Fibroblast of upper back skin (primary cell): Measurements from ENCODE around the gene SGMS2.
A peak's percentile ranks its signal among the peaks of the same experiment; 100 is the strongest.
"Not testable (repeated sequence)": the region's sequence is repeated elsewhere in the genome, so short reads cannot be mapped to it uniquely, and the experiment has no call there.

Experiments used
- DNase-seq: peaks from one replicate; pipeline ENCODE4 v3.0.0-alpha.2; 2013

Gene SGMS2

DNA sequence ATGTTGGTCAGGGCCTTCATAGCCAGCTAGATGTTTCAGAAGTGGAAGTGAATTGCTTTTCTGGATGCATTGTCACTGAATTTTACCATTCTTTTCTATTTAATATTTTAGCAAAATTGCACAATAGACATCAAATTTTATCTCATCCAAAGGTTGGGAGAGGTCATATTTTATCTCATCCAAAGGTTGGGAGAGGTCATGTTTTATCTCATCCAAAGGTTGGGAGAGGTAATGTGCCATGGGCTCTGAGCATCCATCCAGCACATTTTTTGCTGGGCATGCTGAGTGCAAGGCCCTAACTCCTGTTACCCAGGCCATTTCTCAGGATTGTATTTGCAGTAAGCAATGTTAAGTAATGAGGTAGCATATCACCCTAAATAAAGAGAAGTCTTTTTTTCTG, 91.9 kb downstream of the SGMS2 start:
- DNase-seq: no peak

DNA sequence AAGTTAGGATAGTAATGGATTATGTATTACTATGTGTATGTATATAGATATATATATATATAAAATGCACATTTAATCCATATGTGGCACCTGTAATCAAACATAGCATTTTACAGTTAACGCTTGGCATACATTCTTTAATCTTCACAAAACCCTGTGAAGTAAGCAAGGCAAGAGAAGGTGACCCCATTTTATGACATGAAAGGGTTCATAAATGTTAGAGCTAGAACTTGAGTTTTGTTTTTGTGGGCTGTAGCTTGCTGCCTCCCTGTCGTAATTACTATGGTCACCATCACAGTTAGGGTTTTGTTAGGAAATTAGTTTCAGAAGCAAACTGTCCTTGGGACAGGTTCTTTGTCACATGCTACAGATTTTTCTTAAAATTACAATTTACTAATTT, 92.8 kb downstream of the SGMS2 start:
- no peak for DNase-seq

DNA sequence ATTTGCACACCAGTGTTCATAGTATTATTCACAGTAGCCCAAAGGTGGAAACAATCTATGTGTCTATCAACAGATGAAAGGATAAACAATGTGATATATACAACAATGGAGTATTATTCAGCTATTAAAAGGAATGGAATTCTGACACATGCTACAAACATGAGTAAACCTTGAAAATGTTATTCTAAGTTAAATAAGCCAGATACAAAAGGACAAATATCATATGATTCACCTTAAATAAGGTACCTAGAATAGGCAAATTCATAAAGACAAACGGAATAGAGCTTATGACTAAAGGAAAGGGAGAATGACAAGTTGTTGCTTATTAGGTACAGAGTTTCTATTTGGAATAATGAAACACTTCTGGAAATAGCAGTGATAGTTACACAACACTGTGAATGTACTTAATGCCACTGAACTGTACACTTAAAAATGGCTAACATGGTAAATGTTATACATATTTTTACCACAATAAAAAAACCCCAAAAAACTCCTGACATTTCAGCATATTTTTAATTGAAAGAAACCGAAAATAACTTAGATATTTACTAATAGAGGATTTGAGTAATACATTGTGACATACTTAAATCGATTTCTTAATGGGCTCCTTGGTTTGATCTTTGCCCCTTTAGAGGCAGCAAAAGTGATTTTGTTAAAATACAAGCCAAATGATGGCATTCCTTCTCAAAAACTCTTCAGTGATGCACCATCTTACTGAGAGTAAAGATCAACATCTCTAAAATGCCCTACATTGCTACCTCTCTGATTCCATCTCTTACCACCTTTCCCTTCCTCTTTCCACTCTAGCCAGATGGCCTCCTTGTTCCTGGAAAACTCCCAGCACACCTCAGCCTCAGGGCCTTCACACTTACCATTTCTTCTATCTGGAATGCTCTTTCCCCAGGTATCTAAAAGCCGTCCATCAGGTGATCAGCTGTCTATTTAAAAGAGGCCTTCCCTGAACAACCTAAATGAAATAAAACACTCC, 98.0 kb downstream of the SGMS2 start:
- no peak for DNase-seq

DNA sequence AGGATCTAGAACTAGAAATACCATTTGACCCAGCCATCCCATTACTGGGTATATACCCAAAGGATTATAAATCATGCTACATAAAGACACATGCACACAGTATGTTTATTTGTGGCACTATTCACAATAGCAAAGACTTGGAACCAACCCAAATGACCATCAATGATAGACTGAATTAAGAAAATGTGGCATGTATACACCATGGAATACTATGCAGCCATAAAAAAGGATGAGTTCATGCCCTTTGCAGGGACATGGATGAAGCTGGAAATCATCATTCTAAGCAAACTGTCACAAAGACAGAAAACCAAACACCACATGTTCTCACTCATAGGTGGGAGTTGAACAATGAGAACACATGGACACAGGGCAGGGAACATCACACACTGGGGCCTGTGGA, 101.0 kb downstream of the SGMS2 start:
- DNase-seq: not testable (repeated sequence)

DNA sequence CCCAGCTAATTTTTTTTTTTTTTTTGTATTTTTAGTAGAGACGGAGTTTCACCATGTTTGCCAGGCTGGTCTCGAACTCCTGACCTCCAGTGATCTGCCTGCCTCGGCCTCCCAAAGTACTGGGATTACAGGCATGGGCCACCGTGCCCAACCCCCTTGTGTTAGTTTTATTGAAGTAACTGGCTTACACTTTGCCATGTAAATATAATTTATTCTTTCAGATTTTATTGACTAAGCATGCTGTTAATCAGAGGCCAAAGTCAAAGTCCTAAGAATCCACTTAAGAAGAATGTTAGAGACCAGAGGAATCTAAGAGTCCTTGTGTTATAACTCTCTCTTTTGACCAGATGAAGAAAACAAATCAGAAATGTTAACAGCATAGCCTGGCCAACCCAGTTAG, 102.1 kb downstream of the SGMS2 start:
- DNase-seq: not testable (repeated sequence)

DNA sequence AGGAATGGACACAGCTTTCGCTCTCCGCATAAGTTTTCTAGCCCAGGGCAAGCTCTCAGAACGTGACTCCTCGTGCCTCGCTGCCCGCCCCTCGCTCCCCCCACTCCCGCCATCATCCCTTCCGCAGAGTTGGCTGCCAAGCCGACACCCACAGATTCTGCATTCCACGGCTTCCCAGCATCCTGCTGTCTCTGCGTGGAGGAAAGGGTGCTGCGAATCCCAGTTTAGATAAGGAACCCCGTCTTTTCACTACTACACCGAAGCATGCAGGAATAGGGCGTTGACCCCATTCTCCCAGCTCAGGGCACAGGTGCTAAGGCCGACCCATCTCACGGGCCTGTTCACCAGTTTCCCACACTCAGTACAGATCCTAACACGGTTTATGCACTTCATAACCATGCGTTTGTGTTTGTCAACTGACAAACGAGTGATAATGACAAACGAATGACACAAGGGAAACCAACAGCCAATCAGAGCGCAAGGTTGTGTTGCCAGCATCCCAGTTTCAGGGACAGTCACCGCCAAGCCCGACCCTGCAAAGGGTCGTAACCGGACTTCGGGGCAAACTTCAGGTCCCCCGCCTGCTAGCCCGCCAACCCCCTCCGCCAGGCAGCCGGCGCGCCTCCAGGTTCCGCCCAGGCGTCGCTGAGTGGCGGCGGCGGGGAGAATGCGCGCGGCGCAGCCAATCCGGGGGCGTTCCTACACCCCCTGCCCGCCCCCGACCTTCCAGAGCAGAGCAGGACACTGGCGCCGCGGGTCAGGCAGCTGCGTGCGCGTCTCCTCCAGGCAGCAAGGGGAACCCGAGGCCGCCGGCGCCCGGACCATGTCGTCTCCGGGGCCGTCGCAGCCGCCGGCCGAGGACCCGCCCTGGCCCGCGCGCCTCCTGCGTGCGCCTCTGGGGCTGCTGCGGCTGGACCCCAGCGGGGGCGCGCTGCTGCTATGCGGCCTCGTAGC, 106.4 kb downstream of the SGMS2 start, which contains the start of gene CYP2U1:
CYP2U1 (plus strand) TSS at position 729 of the 954 bp plus-strand sequence; CDS start at position 824, 95 bp downstream.
- peak; percentile 74 for DNase-seq

DNA sequence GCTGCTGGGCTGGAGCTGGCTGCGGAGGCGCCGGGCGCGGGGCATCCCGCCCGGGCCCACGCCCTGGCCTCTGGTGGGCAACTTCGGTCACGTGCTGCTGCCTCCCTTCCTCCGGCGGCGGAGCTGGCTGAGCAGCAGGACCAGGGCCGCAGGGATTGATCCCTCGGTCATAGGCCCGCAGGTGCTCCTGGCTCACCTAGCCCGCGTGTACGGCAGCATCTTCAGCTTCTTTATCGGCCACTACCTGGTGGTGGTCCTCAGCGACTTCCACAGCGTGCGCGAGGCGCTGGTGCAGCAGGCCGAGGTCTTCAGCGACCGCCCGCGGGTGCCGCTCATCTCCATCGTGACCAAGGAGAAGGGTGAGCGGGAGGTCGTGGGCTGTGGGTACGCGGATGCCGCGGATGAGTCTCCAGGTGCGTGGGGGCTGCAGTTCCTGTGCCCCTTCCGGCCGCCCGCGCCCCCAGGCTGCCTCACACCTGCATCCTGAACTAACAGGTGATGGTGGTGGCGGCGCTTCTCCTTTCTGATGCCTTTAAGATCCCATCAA, 107.1 kb downstream of the SGMS2 start:
- no peak for DNase-seq

DNA sequence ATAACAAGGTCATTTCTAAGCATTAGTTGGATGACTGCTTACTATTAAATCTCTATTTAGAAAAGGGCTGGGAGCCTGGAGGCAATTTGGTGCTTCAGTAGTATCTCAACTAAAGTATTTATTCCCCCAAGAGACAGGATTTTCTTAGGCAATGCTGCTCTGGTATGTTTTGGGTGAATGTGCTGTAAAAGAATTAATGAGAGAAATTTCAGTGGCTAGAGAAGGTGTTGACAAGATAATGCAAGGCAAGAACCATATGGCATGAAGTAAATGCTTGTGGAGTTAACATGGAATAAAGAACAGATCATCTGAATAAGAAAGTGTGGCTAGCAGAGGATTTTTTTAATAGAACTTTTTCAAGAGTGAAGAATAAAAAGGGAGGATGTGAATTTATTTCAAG, 110.5 kb downstream of the SGMS2 start:
- DNase-seq: no peak

DNA sequence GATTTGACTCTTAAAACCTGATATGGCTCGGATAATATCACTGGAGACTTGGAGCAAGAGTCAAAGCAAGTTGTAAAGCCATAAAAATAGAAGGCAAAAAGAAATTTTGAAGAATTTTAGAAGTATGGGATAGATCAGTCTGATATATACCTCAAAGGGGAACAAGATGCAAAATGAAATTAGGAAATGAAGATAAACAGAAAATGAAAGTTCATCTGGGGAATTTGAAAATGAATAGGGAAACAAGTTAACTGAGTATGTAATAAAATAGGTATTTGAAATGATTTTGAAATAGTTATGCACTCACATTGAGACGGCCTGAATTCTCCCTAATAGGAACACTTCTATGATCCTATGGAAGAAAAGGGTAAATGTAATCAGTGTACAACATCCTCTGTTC, 112.3 kb downstream of the SGMS2 start:
- DNase-seq: no peak

DNA sequence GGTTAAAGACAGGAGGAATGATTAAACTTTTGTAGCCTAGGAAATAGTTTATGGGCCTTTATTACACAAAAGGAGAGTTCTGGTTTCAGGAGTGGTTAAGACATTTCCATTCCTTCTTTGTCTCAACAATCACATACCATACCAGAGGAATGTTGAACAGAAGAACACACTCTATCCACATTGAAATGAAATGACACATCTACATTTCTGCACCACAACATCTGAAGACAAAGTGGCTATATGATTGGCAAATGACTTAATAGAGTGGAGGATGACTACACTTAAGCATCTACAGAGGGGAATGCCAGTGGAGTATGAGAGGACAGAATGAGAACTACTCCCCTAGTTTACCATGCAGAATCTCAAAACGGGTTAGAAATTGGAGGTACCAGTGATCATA, 114.6 kb downstream of the SGMS2 start:
- peak; percentile 65 for DNase-seq

DNA sequence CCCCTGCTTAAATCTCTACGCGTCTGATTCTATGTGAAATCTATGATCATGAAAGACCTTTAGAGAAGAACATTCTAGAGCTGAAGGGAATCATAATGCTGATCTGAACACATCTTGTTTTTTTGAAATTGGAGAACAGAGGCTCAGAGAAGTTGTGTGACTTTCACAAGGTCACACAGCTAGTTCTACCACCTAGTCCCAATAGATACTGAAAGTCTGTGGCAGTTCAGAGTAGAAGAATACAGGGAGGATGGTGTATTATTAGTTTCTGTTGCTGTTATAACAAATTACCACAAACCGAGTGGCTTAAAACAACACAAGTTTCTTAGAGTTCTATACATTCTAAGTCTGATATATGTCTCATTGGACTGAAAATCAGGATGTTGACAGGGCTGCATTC, 121.1 kb downstream of the SGMS2 start:
- DNase-seq: no peak

DNA sequence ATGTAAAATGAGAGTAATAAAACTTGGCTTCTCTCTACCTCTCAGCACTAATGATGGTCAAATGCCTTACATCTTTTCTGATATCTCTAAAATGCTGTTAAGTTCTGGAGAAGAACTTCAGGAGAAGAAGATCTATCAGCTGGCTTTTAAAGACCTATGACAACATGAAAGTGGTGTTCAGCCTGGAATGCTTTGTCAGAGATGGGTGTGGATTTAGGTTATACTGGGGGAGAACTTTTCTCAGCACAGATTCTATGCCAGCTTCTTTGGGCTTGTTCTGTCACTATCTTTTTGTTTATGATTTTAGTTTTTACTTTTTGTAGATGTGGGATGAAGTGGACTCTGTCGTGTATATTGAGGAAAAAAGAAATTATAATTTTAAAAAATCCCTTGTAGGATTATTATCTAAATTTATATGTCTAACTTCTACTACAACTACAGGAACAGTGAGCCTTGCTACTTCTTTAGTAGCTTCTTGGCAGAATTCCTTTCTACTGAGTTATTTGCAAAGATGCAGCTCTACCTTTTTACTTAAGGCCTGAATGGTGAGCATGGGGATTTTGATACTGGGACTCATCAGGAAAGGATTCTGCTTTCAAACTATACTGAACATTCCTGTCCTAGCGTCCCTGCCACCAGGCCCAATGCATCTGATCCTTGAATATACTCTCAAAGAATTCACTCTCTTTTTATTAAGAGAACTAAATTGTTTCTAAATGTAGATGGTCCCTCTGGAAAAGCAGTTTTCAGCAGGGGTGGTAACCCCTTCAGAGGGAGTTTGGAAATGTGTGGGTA, 126.2 kb downstream of the SGMS2 start:
- peak; percentile 22 for DNase-seq

DNA sequence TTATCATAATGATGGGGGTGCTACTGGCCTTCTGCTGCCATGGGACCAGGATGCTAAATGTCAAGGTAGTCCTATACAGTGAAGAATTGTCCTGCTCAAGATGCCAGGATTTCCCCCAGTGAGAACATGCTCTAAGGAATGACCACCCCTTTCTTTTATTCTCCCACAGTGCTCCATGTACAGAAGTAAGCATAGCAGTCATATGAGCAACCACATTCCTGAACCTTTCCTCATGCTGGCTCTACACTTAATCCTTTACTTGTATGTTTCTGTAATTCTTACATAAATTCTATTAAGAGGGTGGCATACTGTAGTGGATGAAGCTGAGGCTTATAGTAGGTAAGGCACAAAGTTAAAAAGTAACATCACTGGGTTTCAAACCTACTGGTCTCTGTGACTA, 126.8 kb downstream of the SGMS2 start:
- peak; percentile 86 for DNase-seq

DNA sequence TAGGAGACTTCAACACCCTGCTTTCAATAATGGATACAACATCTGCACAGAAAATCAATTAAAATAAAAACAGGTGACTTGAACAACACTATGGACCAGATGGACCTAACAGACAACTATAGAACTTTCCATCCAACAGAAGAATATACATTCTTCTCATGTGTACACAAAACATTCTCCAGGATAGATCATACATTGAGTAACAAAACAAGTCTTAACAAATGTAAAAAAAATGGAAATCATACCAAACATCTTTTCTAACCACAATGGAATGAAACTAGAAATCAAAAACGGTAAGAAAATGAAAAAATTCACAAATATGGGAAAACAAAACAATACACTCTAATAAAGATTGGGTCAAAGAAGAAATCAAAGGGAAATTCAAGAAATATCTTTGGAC, 131.3 kb downstream of the SGMS2 start:
- no peak for DNase-seq
